Measurements from ENCODE around the gene RARG. TPM values are rescaled to one million over a fixed set of nuclear protein-coding genes. Genes with fewer than 3 reads are reported as not detected.

Gene RARG
- total and polyA plus RNA-seq, 2 of the 8 experiments (the other 6 are each of a cell fraction or from before 2014, with no cell fraction given): 68.6 to 68.9 TPM

DNA sequence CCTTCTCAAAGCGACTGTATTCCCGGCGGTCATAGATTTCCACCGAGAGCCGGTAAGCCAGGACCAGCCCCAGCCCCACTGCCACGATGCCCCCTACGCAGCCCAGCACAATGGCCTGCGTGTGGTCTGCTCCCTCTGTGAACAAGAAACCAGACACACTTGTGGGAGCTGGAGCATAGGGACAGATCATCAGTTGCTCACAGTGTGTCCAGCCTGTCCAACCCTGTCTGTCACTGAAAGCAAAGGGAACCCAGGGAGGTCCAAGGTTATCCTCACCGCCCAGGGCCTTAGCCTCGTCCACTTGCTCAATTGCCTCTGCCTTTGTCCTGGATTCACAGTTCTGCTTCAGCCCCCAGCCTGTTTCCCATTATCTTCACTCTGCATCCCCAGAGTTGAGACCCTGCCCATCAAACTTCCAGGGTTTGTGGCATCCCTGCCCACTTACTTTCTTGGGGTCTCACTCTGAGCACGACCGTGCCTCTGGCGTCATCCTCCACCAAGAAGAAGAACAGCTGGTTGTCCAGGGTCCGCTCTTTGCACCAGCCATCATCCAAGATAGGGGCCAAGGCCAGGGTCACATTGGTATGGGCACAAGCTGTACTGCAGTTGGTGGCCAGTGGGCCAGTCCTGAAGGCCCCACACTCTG, 40.0 kb downstream of the RARG start:
- Histone ChIP-seq H2AK5ac (ENCODE audit: low read depth, low read length) (no peak overlapping the region), H3K36me3 (ENCODE audit: control insufficient read depth in 2 of 4, insufficient read depth in 4 of 4, low read length in 3 of 4) (peaks cover 2 to 16% (median 5%) of the 10 kb centered on the region in 4 experiments; a peak in 6 of 8 replicates), H3K27ac (ENCODE audit: low read depth, low read length) (no peak overlapping the region), H3K9me3 (ENCODE audit: insufficient read depth in 2 of 2, low read depth in 1 of 2, low read length in 1 of 2) (no peaks in the 10 kb centered on the region), H2BK20ac (ENCODE audit: low read length) (no peak overlapping the region), H3K79me1 (ENCODE audit: low read depth, low read length) (no peaks in the 10 kb centered on the region; the same call in 1 of the 2 replicates), H4K8ac (ENCODE audit: extremely low read depth, insufficient read depth, low read length) (no peak overlapping the region), H3K23me2 (ENCODE audit: low read depth, low read length) (no peaks in the 10 kb centered on the region), H2BK120ac (replicated peaks; ENCODE audit: low read depth, low read length) (no peak overlapping the region), H3K4me1 (replicated peaks in 1 of 4; ENCODE audit: control insufficient read depth in 3 of 4, insufficient read depth in 4 of 4, low read length in 3 of 4) (peaks cover 0 to 6% (median 3%) of the 10 kb centered on the region in 4 experiments; a peak in 4 of 7 replicates), H3K56ac (replicated peaks; ENCODE audit: insufficient read length, low read depth, low read length) (no peak overlapping the region), H3K79me2 (ENCODE audit: control insufficient read depth in 1 of 2, insufficient read depth in 2 of 2, low read length in 2 of 2) (no peaks in the 10 kb centered on the region), H3K27me3 (replicated peaks in 1 of 4; ENCODE audit: control insufficient read depth in 3 of 4, extremely low read depth in 1 of 4, insufficient read depth in 3 of 4, low read length in 3 of 4) (peaks cover 2 to 18% (median 7%) of the 10 kb centered on the region in 4 experiments; a peak in 6 of 7 replicates), H3K9ac (replicated peaks in 1 of 4; ENCODE audit: extremely low read depth in 1 of 4, low read depth in 3 of 4, low read length in 3 of 4) (no peak overlapping the region), H4K20me1 (replicated peaks in 1 of 2; ENCODE audit: control insufficient read depth in 1 of 2, insufficient read depth in 2 of 2, low read length in 2 of 2) (peaks cover 2 to 9% of the 10 kb centered on the region in 2 experiments), H4K91ac (replicated peaks; ENCODE audit: insufficient read length, low read length) (no peak overlapping the region), H2AFZ (ENCODE audit: low read length) (no peak overlapping the region), H3K4me2 (ENCODE audit: insufficient read depth in 1 of 2, low read depth in 2 of 2, low read length in 2 of 2) (no peak overlapping the region), H2BK12ac (ENCODE audit: low read depth, low read length) (no peak overlapping the region), H3K23ac (ENCODE audit: insufficient read length) (no peak overlapping the region), H3K4ac (replicated peaks; ENCODE audit: insufficient read length, low read depth, low read length) (no peak overlapping the region), H2BK15ac (ENCODE audit: low read length) (no peak overlapping the region), H3K18ac (ENCODE audit: extremely low read depth, low read length) (no peak overlapping the region), H3K4me3 (ENCODE audit: extremely low read depth in 1 of 4, insufficient read depth in 2 of 4, low read depth in 3 of 4, low read length in 4 of 4) (no peak overlapping the region), H2BK5ac (ENCODE audit: low read depth, low read length) (no peak overlapping the region; the same call in 1 of the 2 replicates), H4K5ac (ENCODE audit: insufficient read length, low read depth, low read length) (no peak overlapping the region), H3K14ac (ENCODE audit: insufficient read length) (no peak overlapping the region)
- no peak for DNase-seq (ENCODE audit: low read depth in 1 of 2, low spot score in 2 of 2)
- TF ChIP-seq HDAC2 (IDR thresholded peaks at IDR 0.05; ENCODE audit: borderline replicate concordance in 1 of 2, low read depth in 2 of 2, low read length in 2 of 2): no peak
- TF ChIP-seq HDAC6 (IDR thresholded peaks at IDR 0.05; ENCODE audit: low read depth, low read length): no peak
- no peak for TF ChIP-seq ASH2L (IDR thresholded peaks at IDR 0.05; ENCODE audit: low read length)
- TF ChIP-seq CBX5 (IDR thresholded peaks at IDR 0.05; ENCODE audit: low read depth, low read length): no peak
- TF ChIP-seq FOSL1 (IDR thresholded peaks at IDR 0.05; ENCODE audit: insufficient read depth, low read depth, low read length): no peak
- TF ChIP-seq SUZ12 (IDR thresholded peaks at IDR 0.05; ENCODE audit: low read length): no peak
- no peak for TF ChIP-seq PHF8 (conservative IDR thresholded peaks at IDR 0.05; ENCODE audit: low read depth, low read length)
- no peak for TF ChIP-seq CEBPB (IDR thresholded peaks at IDR 0.05; ENCODE audit: low read depth, low read length)
- no peak for TF ChIP-seq BACH1 (IDR thresholded peaks at IDR 0.05; ENCODE audit: low read length)
- no peak for TF ChIP-seq SP2 (IDR thresholded peaks at IDR 0.05; ENCODE audit: low read length)
- FAIRE-seq: no peak
- POLR2A ChIA-PET (ENCODE audit: partially characterized antibody): interaction anchor here (0.8 to 2.8 kb wide), 8 partner anchors 9 to 309 kb away, joined by 3 to 13 read pairs (median 4); partner anchors contain the start of genes CSAD, IGFBP6, TARBP2 and ZNF740
- 94% methylated on average over 14 of the region's 14 CpGs; no CpG with 5 or more reads in 1 of the 2 experiments for WGBS, 2 experiments (ENCODE audit: extremely low coverage in 1 of 2, insufficient coverage in 1 of 2, insufficient read length in 1 of 2, insufficient replicate concordance in 2 of 2, low coverage in 1 of 2, low lambda C conversion rate in 2 of 2, missing lambda C conversion rate in 1 of 2)
- CTCF ChIA-PET (ENCODE audit: partially characterized antibody): interaction anchor here (1.1 to 7.7 kb wide), 6 partner anchors 11 to 126 kb away, joined by 3 to 99 read pairs (median 16); partner anchors contain the start of genes CSAD and ZNF740
